ENCODE data around the gene RGS2.

RGS2 gene

GRCh38 chr1:192797891-192798290 is 10.9 kb upstream of the RGS2 start:
- H3K9ac ChIP-seq (ENCODE audit: low read length), result no peak overlapping the region
- H3K4me2 ChIP-seq (ENCODE audit: low read length), result no peak overlapping the region
- no peaks in the 10 kb centered on the region for H3K27me3 ChIP-seq (ENCODE audit: low read depth, low read length)
- H2AFZ ChIP-seq (ENCODE audit: low read depth, low read length), result no peak overlapping the region
- no peaks in the 10 kb centered on the region for H4K20me1 ChIP-seq (ENCODE audit: insufficient read depth, low read length)
- no peak for TF ChIP-seq EZH2phosphoT487 (IDR thresholded peaks at IDR 0.05; ENCODE audit: low read depth)
- TF ChIP-seq, protein P1, sequence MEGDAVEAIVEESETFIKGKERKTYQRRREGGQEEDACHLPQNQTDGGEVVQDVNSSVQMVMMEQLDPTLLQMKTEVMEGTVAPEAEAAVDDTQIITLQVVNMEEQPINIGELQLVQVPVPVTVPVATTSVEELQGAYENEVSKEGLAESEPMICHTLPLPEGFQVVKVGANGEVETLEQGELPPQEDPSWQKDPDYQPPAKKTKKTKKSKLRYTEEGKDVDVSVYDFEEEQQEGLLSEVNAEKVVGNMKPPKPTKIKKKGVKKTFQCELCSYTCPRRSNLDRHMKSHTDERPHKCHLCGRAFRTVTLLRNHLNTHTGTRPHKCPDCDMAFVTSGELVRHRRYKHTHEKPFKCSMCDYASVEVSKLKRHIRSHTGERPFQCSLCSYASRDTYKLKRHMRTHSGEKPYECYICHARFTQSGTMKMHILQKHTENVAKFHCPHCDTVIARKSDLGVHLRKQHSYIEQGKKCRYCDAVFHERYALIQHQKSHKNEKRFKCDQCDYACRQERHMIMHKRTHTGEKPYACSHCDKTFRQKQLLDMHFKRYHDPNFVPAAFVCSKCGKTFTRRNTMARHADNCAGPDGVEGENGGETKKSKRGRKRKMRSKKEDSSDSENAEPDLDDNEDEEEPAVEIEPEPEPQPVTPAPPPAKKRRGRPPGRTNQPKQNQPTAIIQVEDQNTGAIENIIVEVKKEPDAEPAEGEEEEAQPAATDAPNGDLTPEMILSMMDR (IDR thresholded peaks at IDR 0.05; ENCODE audit: low read depth, low read length), result no peak
- no peak overlapping the region for H3K27ac ChIP-seq (ENCODE audit: low read length)
- no peaks in the 10 kb centered on the region for H3K9me3 ChIP-seq (ENCODE audit: insufficient read depth, low read length)
- H3K79me2 ChIP-seq (ENCODE audit: low read length), result no peaks in the 10 kb centered on the region
- no peak overlapping the region for H3K4me3 ChIP-seq (ENCODE audit: low read length)
- H3K4me1 ChIP-seq (ENCODE audit: low read length), result peaks cover 9% of the 10 kb centered on the region
- no peaks in the 10 kb centered on the region for H3K36me3 ChIP-seq (replicated peaks; ENCODE audit: low read depth, low read length)

GRCh38 chr1:192801451-192801850 is 7.4 kb upstream of the RGS2 start:
- Histone ChIP-seq H3K4me1 (ENCODE audit: low read length) (peaks cover 2% of the 10 kb centered on the region), H3K36me3 (replicated peaks; ENCODE audit: low read depth, low read length) (no peaks in the 10 kb centered on the region), H3K79me2 (ENCODE audit: low read length) (no peaks in the 10 kb centered on the region), H4K20me1 (ENCODE audit: insufficient read depth, low read length) (no peaks in the 10 kb centered on the region), H3K9ac (ENCODE audit: low read length) (no peak overlapping the region), H3K4me3 (ENCODE audit: low read length) (no peak overlapping the region), H3K27ac (ENCODE audit: low read length) (no peak overlapping the region), H3K9me3 (ENCODE audit: insufficient read depth, low read length) (no peaks in the 10 kb centered on the region), H3K4me2 (ENCODE audit: low read length) (no peak overlapping the region), H3K27me3 (ENCODE audit: low read depth, low read length) (no peaks in the 10 kb centered on the region), H2AFZ (ENCODE audit: low read depth, low read length) (no peak overlapping the region)
- no peak for TF ChIP-seq EZH2phosphoT487 (IDR thresholded peaks at IDR 0.05; ENCODE audit: low read depth)
- TF ChIP-seq, protein P1 (IDR thresholded peaks at IDR 0.05; ENCODE audit: low read depth, low read length), result no peak

DNA sequence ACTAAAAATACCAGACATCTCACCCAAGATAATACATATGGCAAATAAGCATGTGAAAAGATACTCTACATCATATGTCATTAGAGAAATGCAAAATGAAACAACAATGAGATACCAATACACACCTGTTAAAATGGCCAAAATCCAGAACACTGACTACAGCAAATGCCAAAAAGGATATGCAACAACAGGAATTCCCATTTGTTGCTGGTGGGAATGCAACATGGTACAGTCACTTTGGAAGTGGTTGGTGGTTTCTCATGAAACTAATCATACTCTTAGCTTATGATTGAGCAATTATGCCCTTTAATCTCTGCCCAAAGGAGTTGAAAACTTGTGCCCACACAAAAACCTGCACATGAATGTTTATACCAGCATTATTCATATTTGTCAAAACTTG is 6.4 kb upstream of the RGS2 start:
- Histone ChIP-seq H3K4me1 (ENCODE audit: low read length) (peaks cover 11% of the 10 kb centered on the region), H3K27ac (ENCODE audit: low read length) (no peak overlapping the region), H3K9ac (ENCODE audit: low read length) (no peak overlapping the region), H3K79me2 (ENCODE audit: low read length) (no peaks in the 10 kb centered on the region), H3K4me2 (ENCODE audit: low read length) (no peak overlapping the region), H3K4me3 (ENCODE audit: low read length) (no peak overlapping the region), H3K9me3 (ENCODE audit: insufficient read depth, low read length) (no peaks in the 10 kb centered on the region), H3K36me3 (replicated peaks; ENCODE audit: low read depth, low read length) (no peaks in the 10 kb centered on the region), H4K20me1 (ENCODE audit: insufficient read depth, low read length) (no peaks in the 10 kb centered on the region), H3K27me3 (ENCODE audit: low read depth, low read length) (no peaks in the 10 kb centered on the region), H2AFZ (ENCODE audit: low read depth, low read length) (no peak overlapping the region)
- TF ChIP-seq, protein P1 (IDR thresholded peaks at IDR 0.05; ENCODE audit: low read depth, low read length), result no peak
- no peak for TF ChIP-seq EZH2phosphoT487 (IDR thresholded peaks at IDR 0.05; ENCODE audit: low read depth)

DNA sequence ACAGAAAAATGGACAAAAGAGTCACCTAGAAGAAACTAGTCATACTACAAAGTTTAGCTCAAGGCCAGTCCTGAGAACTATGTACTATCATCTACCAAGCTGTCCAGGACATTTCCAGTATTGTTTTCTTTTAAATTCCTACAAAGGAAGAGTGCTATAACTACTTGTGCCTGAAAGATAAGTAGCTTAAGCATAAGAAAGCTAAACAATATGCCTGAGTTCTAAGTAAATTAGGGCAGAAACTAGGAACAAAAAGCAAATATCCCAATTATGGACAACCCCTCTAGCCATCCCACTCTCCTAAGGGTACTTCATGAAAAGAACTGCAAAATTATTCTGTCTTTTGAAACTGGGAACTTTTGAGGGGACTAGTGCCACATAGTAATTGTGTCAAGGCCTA is 5.3 kb upstream of the RGS2 start:
- Histone ChIP-seq H3K9me3 (ENCODE audit: insufficient read depth, low read length) (no peaks in the 10 kb centered on the region), H3K4me2 (ENCODE audit: low read length) (no peak overlapping the region), H3K36me3 (replicated peaks; ENCODE audit: low read depth, low read length) (no peaks in the 10 kb centered on the region), H4K20me1 (ENCODE audit: insufficient read depth, low read length) (no peaks in the 10 kb centered on the region), H3K4me3 (ENCODE audit: low read length) (no peak overlapping the region), H3K27me3 (ENCODE audit: low read depth, low read length) (no peaks in the 10 kb centered on the region), H3K9ac (ENCODE audit: low read length) (no peak overlapping the region), H2AFZ (ENCODE audit: low read depth, low read length) (no peak overlapping the region), H3K27ac (ENCODE audit: low read length) (no peak overlapping the region), H3K79me2 (ENCODE audit: low read length) (no peaks in the 10 kb centered on the region), H3K4me1 (ENCODE audit: low read length) (peaks cover 20% of the 10 kb centered on the region)
- TF ChIP-seq, protein P1 (IDR thresholded peaks at IDR 0.05; ENCODE audit: low read depth, low read length), result no peak

All from OCI-LY3 (cell line).